SIG-M5 treated with dmso at 0.1 percent for 504 hours (cell line): ENCODE data around the gene OR2T1.
"Not testable (repeated sequence)": the region's sequence is repeated elsewhere in the genome, so short reads cannot be mapped to it uniquely, and the experiment has no call there.

Experiments used
- DNase-seq: peaks from one replicate; lab custom pipeline; 2025; ENCODE audit not compliant: unreplicated experiment; lab: John Stamatoyannopoulos, UW

OR2T1 gene, protein sequence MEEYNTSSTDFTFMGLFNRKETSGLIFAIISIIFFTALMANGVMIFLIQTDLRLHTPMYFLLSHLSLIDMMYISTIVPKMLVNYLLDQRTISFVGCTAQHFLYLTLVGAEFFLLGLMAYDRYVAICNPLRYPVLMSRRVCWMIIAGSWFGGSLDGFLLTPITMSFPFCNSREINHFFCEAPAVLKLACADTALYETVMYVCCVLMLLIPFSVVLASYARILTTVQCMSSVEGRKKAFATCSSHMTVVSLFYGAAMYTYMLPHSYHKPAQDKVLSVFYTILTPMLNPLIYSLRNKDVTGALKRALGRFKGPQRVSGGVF

GRCh38 chr1:248402748-248403147, at the start of gene OR2T1:
TSS of gene OR2T1 (plus strand) at chr1:248403048. CDS start at chr1:248406148, 3,100 bp downstream.
- DNase-seq = no peak

- DNase-seq = no peak
These were observed 43.4 kb upstream of the OR2T1 start for GRCh38 chr1:248359415-248359814.

GRCh38 chr1:248361121-248361715, 41.6 kb upstream of the OR2T1 start, which contains the start of gene OR2T4:
TSS of gene OR2T4 (plus strand) at chr1:248361665. CDS start at chr1:248361665, 0 bp downstream.
- no peak for DNase-seq

DNA sequence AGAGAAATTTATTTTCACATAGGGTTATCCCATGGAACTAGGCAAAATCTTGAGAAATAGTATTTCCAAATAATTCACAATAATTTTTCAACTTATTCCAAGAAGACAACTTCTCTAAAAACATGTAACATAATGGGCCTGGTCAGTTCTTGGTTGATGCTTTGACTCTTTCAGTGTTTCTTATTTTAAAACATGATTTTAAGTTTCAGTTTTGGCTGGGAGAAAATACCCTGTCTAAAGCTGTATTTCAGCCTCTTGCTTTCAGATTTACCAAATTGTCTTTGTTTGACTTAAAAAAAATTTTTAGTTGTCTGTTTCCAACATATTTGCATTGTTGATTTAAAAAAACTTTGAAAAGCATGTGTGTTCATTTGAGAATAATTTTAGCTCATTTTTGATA, 36.2 kb upstream of the OR2T1 start:
- no peak for DNase-seq

DNA sequence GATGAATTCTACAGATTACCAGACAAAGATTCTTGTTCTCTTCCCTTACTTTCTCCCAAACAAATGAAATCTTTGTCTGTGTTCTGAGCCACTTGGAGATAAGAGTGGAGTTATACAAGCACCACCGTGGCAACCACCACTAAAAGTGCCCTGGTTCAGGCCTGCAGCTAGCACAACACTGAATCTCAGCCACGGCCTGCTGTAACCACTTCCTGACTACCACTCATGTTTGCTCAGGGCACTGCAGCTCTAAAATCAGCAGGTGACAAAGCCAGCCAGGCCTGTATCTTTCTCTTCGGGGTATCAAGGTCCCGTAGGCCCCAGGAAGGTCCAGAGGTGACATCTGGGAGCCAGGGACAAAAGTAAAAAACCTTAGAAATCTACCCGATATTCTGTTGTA, 30.5 kb upstream of the OR2T1 start:
- DNase-seq = no peak

DNA sequence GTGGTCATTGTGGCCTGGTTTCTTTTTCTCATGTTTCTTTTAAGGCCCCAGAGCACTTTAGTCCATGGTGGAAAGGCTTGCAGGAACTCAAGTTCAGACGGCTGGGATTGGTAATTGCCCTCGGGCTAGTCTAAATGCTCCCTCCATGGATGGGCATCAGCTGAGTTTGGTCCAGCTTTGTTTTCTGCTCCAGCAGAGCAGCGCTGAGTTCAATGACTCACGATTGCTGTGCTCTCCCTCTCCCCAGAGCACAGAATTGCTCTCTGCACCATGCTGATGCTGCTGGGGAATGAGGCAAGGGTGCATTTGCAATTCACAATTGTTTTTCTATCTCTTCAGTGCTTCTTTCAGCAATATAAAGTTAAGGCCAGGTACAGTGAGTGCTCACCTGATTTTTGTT, 29.1 kb upstream of the OR2T1 start:
- no peak for DNase-seq

GRCh38 chr1:248375446-248375845, 27.4 kb upstream of the OR2T1 start, which contains the start of gene OR2T6:
TSS of gene OR2T6 (plus strand) at chr1:248375746. CDS start at chr1:248387609, 11,863 bp downstream.
- no peak for DNase-seq

GRCh38 chr1:248376916-248377315, 25.9 kb upstream of the OR2T1 start:
- no peak for DNase-seq

GRCh38 chr1:248380854-248381253, 22.0 kb upstream of the OR2T1 start:
- DNase-seq = no peak

DNA sequence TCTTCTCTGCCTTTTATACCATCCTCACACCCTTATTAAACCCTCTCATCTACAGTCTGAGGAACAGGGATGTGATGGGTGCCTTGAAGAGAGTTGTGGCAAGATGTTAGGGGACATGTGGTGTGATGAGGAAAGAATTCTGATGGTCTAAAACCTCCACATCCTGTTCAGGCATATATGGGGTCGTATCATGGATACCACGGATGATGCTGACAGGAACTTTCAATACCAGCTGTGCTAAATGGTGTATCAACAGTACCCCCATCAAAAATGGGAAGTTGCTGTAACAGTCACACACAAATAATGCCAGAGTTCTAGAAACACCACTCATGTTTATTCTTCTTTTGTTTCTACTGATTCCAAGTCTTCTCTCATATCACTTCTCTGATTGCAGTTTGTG, 14.4 kb upstream of the OR2T1 start:
- no peak for DNase-seq

GRCh38 chr1:248393050-248393449, 9.8 kb upstream of the OR2T1 start:
- DNase-seq = no peak

- peak; percentile 18 for DNase-seq
These were observed 1.2 kb downstream of the OR2T1 start for GRCh38 chr1:248404024-248404423.

DNA sequence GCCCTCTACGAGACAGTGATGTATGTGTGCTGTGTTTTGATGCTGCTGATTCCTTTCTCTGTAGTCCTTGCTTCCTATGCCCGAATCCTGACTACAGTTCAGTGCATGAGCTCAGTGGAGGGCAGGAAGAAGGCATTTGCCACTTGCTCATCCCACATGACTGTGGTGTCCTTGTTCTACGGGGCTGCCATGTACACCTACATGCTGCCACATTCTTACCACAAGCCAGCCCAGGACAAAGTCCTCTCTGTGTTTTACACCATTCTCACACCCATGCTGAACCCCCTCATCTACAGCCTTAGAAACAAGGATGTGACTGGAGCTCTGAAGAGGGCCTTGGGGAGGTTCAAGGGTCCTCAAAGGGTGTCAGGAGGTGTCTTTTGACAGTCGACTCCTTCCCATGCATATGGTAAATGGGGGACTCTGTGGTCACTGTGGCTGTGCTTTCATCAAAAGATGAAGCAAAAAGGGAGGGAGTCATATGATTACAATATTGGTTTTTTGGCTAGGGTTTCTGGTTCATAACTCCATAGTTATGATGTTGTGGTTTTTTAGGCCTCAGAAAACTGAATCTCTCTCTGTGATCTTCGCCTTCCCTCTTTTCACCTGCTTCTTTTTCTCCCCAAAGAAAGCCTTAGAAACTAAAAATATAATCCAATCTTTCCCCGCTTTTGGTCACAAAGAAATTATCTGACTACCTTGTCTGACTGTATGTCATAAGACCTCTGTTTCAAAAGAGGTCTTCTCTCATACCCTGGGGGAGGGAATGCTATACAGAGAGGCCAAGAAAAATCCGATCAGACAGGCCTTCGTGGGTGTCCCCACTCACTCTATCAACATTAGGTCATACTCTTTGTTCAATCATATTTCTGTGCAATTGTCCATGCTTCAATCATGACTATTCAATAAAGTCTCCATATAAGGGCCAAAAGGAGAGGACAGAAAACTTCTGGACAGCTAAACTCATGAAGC, 4.2 kb downstream of the OR2T1 start:
- no peak for DNase-seq

GRCh38 chr1:248416226-248416625, 13.4 kb downstream of the OR2T1 start:
- DNase-seq = no peak

DNA sequence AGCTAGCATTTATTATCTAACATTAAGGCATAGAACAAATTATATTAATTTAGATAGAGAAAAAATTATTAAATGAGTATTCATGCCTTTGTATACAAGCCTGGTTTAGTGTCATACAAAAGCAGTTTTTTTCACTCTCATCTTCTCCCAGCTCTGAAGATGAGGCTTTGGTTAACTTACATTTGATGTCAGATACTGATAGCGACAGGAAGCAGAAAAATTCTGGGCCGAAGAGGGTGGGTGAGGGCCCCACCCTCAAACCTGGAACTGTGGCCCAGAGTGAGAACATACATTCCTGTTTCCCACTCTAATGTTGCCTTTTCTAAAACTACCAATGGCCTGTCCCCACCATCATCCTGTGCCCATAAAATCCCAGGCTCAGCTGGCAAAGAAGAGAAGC, 15.0 kb downstream of the OR2T1 start:
- no peak for DNase-seq

- DNase-seq = no peak
These were observed 18.5 kb downstream of the OR2T1 start for GRCh38 chr1:248421384-248421783.

DNA sequence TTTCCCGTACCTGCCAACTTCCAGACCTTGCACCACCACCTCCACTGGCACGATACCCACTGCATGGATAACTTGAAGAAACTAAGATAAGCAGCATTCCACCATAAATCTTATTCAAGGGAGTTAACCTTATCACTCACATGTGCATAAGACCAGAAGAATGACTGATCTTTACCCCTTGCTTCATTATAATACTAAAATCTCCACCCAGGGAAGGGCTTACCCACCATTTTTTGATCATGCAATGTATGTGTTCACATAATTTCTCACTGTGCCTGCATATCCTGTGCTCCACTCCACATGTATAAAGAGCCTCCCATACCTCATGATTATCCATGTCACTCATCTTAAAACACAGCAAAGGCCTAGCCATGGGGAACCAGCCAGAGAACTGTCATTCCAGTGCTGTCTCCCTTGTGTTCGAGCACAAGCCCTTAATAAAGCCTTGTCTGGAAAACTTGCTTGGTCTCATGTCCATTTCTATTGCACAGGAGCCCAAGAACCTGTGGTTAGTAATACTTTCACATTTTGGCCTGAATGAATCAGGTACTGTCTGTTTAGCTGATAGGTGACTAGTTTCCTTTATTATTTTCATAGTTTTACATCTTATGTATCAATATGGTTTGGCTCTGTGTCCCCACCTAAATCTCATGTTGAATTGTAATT, 24.8 kb downstream of the OR2T1 start:
- not testable (repeated sequence) for DNase-seq

GRCh38 chr1:248428192-248428533, 25.3 kb downstream of the OR2T1 start:
- DNase-seq = not testable (repeated sequence)

DNA sequence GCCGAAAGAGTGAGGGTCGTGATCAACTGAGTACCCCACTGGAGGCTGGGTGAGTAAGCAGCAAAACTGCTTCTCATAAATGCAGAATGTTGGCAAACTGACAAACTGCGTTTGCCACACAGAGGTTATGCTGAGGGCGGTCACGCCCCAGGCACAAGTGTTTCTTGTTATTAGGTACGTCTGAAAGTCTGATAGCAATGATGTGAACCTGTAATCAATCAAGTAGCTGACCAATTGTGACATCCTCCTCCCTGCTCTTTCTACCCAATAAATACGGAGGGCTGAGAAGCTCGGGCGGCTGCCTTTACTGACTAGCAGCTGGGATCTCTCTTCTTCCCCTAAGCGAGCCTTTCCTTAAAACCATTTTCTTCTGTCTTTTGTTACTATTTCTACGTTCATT, 28.8 kb downstream of the OR2T1 start:
- not testable (repeated sequence) for DNase-seq

DNA sequence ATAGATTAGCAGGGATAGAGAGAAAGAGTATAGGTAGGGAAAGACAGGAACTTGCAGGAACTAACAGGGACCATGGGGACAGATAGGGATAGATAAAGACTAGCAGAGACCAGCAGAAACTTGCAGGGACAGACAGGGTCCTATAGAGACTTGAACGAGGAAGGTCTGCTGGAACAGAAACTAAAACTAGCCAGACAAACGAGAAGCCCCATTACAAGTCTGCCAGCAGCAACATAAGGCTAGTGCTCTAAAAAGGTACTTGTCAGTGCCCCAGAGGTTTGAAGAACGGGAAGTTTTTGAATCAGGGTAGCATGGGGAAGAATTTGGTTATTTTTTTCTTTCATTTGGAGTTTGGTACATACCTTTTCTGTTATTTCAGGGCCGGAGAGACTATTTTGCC, 29.4 kb downstream of the OR2T1 start:
- DNase-seq = not testable (repeated sequence)
